ENCODE data around the gene FTL. TPM values are rescaled to one million over a fixed set of nuclear protein-coding genes. Genes with fewer than 3 reads are reported as not detected.

The FTL gene
- total and polyA plus RNA-seq, 2 experiments from 2014 or later = 8,878 to 15,987 TPM

DNA sequence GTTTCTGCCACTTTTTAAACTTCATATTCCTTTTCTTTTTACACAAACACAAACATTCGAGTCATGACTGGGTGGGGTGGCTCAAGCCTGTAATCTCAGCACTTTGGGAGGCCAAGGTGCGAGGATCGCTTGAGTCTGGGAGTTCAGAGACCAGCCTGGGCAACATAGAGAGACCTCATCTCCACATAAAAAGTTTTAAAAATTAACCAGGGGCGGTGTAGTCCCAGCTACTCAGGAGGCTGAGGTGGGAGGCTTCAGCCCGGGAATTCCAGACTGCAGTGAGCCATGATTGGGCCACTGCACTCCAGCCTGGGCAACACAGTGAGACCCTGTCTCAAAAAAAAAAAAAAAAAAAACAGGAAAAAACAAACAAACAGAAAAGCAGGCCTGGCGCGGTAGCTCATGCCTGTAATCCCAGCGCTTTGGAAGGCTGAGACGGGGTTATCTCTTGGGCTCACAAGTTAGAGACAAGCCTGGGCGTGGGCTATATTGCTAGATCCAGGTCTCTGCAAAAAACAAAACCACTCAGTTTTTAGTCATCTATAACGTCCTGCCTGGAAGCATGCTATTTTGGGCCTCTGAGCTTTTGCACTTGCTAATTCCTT lies 11.0 kb upstream of the FTL start:
- peaks cover 10% of the 10 kb centered on the region for H3K4me1 ChIP-seq (ENCODE audit: insufficient read depth)
- no peaks in the 10 kb centered on the region for H4K20me1 ChIP-seq (ENCODE audit: insufficient read depth, poor library complexity, severe bottlenecking)
- H3K4me3 ChIP-seq = peak overlapping the region; percentile 53
- no peak for DNase-seq (ENCODE audit: low spot score)
- no peaks in the 10 kb centered on the region for H3K36me3 ChIP-seq (replicated peaks; ENCODE audit: insufficient read depth, low read depth)
- 60% methylated on average over 11 of the region's 11 CpGs for WGBS (ENCODE audit: low lambda C conversion rate, missing lambda C conversion rate)
- TF ChIP-seq EZH2phosphoT487 (IDR thresholded peaks at IDR 0.05; ENCODE audit: low read depth, severe bottlenecking, unreplicated experiment) (no peak), EZH2 (IDR thresholded peaks at IDR 0.05; ENCODE audit: borderline replicate concordance) (no peak)
- TF ChIP-seq, protein P1, sequence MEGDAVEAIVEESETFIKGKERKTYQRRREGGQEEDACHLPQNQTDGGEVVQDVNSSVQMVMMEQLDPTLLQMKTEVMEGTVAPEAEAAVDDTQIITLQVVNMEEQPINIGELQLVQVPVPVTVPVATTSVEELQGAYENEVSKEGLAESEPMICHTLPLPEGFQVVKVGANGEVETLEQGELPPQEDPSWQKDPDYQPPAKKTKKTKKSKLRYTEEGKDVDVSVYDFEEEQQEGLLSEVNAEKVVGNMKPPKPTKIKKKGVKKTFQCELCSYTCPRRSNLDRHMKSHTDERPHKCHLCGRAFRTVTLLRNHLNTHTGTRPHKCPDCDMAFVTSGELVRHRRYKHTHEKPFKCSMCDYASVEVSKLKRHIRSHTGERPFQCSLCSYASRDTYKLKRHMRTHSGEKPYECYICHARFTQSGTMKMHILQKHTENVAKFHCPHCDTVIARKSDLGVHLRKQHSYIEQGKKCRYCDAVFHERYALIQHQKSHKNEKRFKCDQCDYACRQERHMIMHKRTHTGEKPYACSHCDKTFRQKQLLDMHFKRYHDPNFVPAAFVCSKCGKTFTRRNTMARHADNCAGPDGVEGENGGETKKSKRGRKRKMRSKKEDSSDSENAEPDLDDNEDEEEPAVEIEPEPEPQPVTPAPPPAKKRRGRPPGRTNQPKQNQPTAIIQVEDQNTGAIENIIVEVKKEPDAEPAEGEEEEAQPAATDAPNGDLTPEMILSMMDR (IDR thresholded peaks at IDR 0.05; ENCODE audit: poor library complexity) = no peak
- peak overlapping the region; percentile 71 for H3K27ac ChIP-seq
- no peaks in the 10 kb centered on the region for H3K9me3 ChIP-seq (ENCODE audit: low read depth)
- H3K79me2 ChIP-seq = peaks cover 26% of the 10 kb centered on the region
- H3K9me2 ChIP-seq (replicated peaks; ENCODE audit: insufficient read depth) = no peaks in the 10 kb centered on the region
- H3K4me2 ChIP-seq = peak overlapping the region; percentile 98
- H2AFZ ChIP-seq = peak overlapping the region; percentile 72
- no peaks in the 10 kb centered on the region for H3K27me3 ChIP-seq

- 2% methylated on average over 45 of the region's 71 CpGs for WGBS (ENCODE audit: low lambda C conversion rate, missing lambda C conversion rate)
- Histone ChIP-seq H4K20me1 (ENCODE audit: insufficient read depth, poor library complexity, severe bottlenecking) (no peaks in the 10 kb centered on the region), H3K9me3 (ENCODE audit: low read depth) (no peaks in the 10 kb centered on the region)
These were observed 10.4 kb upstream of the FTL start, which contains the start of gene BAX for GRCh38 chr19:48954595-48955307. TSS of gene BAX (plus strand) at chr19:48954875. CDS start at chr19:48954929, 54 bp downstream.

DNA sequence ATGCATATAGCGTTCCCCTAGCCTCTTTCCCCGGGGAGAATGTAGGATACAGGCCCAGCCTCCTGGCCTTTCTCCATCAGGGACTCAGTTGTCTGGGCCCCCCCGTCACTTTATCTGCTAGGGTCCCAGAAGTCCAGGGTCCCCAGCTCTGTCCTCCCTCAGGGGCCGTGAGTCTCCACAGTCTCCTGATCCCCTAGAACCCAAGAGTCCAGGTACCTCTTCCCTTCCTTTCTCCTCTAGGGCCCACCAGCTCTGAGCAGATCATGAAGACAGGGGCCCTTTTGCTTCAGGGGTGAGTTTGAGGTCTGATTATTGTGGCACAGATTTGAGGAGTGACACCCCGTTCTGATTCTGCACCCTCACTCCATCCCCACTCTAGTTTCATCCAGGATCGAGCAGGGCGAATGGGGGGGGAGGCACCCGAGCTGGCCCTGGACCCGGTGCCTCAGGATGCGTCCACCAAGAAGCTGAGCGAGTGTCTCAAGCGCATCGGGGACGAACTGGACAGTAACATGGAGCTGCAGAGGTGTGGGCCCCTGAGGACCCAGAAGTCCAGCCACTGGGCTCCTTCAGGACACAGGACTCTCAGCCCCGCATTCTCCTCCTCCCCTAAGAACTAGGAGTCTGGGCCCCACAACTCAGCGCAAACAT lies 9.7 kb upstream of the FTL start:
- Histone ChIP-seq H3K9me3 (ENCODE audit: low read depth) (no peaks in the 10 kb centered on the region), H3K9me2 (replicated peaks; ENCODE audit: insufficient read depth) (no peaks in the 10 kb centered on the region), H4K20me1 (ENCODE audit: insufficient read depth, poor library complexity, severe bottlenecking) (no peaks in the 10 kb centered on the region), H3K36me3 (replicated peaks; ENCODE audit: insufficient read depth, low read depth) (no peaks in the 10 kb centered on the region), H3K4me1 (ENCODE audit: insufficient read depth) (peaks cover 10% of the 10 kb centered on the region), H2AFZ (peak overlapping the region; percentile 53), H3K27me3 (no peaks in the 10 kb centered on the region), H3K27ac (peak overlapping the region; percentile 93), H3K79me2 (peaks cover 26% of the 10 kb centered on the region), H3K4me3 (peak overlapping the region; percentile 53), H3K4me2 (peak overlapping the region; percentile 98)
- WGBS (ENCODE audit: low lambda C conversion rate, missing lambda C conversion rate) = 63% methylated on average over 15 of the region's 16 CpGs
- no peak for DNase-seq (ENCODE audit: low spot score)
- TF ChIP-seq EZH2 (IDR thresholded peaks at IDR 0.05; ENCODE audit: borderline replicate concordance) = no peak
- TF ChIP-seq, protein P1 (IDR thresholded peaks at IDR 0.05; ENCODE audit: poor library complexity) = no peak
- TF ChIP-seq EZH2phosphoT487 (IDR thresholded peaks at IDR 0.05; ENCODE audit: low read depth, severe bottlenecking, unreplicated experiment) = no peak

More at GRCh38 chr19:48954595-48955307, 10.4 kb upstream of the FTL start, which contains the start of gene BAX:
- H3K4me1 ChIP-seq (ENCODE audit: insufficient read depth) = peaks cover 10% of the 10 kb centered on the region
- DNase-seq (ENCODE audit: low spot score) = peak; percentile 99
- TF ChIP-seq EZH2 (IDR thresholded peaks at IDR 0.05; ENCODE audit: borderline replicate concordance) = no peak
- no peak for TF ChIP-seq EZH2phosphoT487 (IDR thresholded peaks at IDR 0.05; ENCODE audit: low read depth, severe bottlenecking, unreplicated experiment)
- TF ChIP-seq, protein P1 (IDR thresholded peaks at IDR 0.05; ENCODE audit: poor library complexity) = no peak
- H3K9me2 ChIP-seq (replicated peaks; ENCODE audit: insufficient read depth) = no peaks in the 10 kb centered on the region
- H3K79me2 ChIP-seq = peaks cover 26% of the 10 kb centered on the region
- H3K4me2 ChIP-seq = peak within 1 kb of the TSS; percentile 98
- peak within 1 kb of the TSS; percentile 72 for H2AFZ ChIP-seq
- peak within 1 kb of the TSS; percentile 53 for H3K4me3 ChIP-seq
- peak within 1 kb of the TSS; percentile 93 for H3K27ac ChIP-seq
- H3K36me3 ChIP-seq (replicated peaks; ENCODE audit: insufficient read depth, low read depth) = no peaks in the 10 kb centered on the region
- H3K27me3 ChIP-seq = no peaks in the 10 kb centered on the region
